GM23338 (cell line): ENCODE measurements around the gene NCBP1. TPM values are rescaled to one million over a fixed set of nuclear protein-coding genes. Genes with fewer than 3 reads are reported as not detected.

ENCODE experiments used
- ATAC-seq: fragments of 200-7000 bp; cut with Tn5 transposase; 3 replicates; pipeline ENCODE4 v1.9.1; 2020
- DNase-seq: peaks from one replicate; pipeline ENCODE4 v3.0.0-alpha.2; 2015; ENCODE audit warnings: low spot score
- H2AFZ ChIP-seq: fragments of 200-600 bp; sonication (generic); 2 replicates; pipeline ENCODE4 v1.8.0; 2016; ENCODE audit warnings: antibody characterized with exemption, mild to moderate bottlenecking, moderate library complexity
- H3F3A ChIP-seq: fragments of 200-600 bp; sonication (generic); replicated peaks from 2 replicates; pipeline ENCODE4 v1.8.0; 2017; ENCODE audit warnings: antibody characterized with exemption, mixed run types, low read depth
- H3K27ac ChIP-seq: fragments of 200-600 bp; sonication (generic); 2 replicates; pipeline ENCODE4 v1.6.1; 2016; ENCODE audit warnings: low read depth
- H3K27me3 ChIP-seq: fragments of 200-600 bp; sonication (generic); 2 replicates; pipeline ENCODE4 v1.8.0; 2016; ENCODE audit warnings: mild to moderate bottlenecking, mixed run types, moderate library complexity; ENCODE audit not compliant: insufficient read depth
- H3K36me3 ChIP-seq: fragments of 200-600 bp; sonication (generic); 2 replicates; pipeline ENCODE4 v1.8.0; 2016; ENCODE audit warnings: mild to moderate bottlenecking; ENCODE audit not compliant: insufficient read depth
- H3K4me1 ChIP-seq: fragments of 200-600 bp; sonication (generic); 2 replicates; pipeline ENCODE4 v1.8.0; 2016; ENCODE audit warnings: mild to moderate bottlenecking, moderate library complexity; ENCODE audit not compliant: insufficient read depth
- H3K4me2 ChIP-seq: fragments of 200-600 bp; sonication (generic); 2 replicates; pipeline ENCODE4 v1.7.1; 2017; ENCODE audit warnings: mixed run types
- H3K4me3 ChIP-seq: fragments of 200-600 bp; sonication (generic); 2 replicates; pipeline ENCODE4 v1.6.1; 2016; ENCODE audit warnings: mixed run types
- H3K79me2 ChIP-seq: fragments of 200-600 bp; sonication (generic); replicated peaks from 2 replicates; pipeline ENCODE4 v1.8.0; 2017; ENCODE audit warnings: mild to moderate bottlenecking; ENCODE audit not compliant: insufficient read depth
- H3K9me2 ChIP-seq: fragments of 200-600 bp; sonication (generic); 2 replicates; pipeline ENCODE4 v1.8.0; 2017; ENCODE audit not compliant: insufficient read depth
- H4K20me1 ChIP-seq: fragments of 200-600 bp; sonication (generic); replicated peaks from 2 replicates; pipeline ENCODE4 v1.8.0; 2017; ENCODE audit warnings: mild to moderate bottlenecking; ENCODE audit not compliant: insufficient read depth
- H3K27ac Mint-ChIP-seq: 2 replicates; pipeline ENCODE4 v1.8.0; 2020; ENCODE audit warnings: inconsistent platforms, mild to moderate bottlenecking, moderate library complexity, mixed read lengths
- H3K27me3 Mint-ChIP-seq: 3 replicates; pipeline ENCODE4 v1.8.0; 2022; ENCODE audit warnings: low read depth, mild to moderate bottlenecking, moderate library complexity, mixed read lengths, inconsistent platforms; ENCODE audit not compliant: insufficient read depth, poor library complexity
- H3K36me3 Mint-ChIP-seq: 3 replicates; pipeline ENCODE4 v1.8.0; 2021; ENCODE audit warnings: low read depth, mild to moderate bottlenecking, inconsistent platforms, moderate library complexity, mixed read lengths
- H3K4me1 Mint-ChIP-seq: 3 replicates; pipeline ENCODE4 v1.8.0; 2020; ENCODE audit warnings: mild to moderate bottlenecking, inconsistent platforms, mixed read lengths
- H3K4me3 Mint-ChIP-seq: 3 replicates; pipeline ENCODE4 v1.8.0; 2021; ENCODE audit warnings: moderate library complexity, mild to moderate bottlenecking, inconsistent platforms, mixed read lengths
- H3K9me3 Mint-ChIP-seq: 3 replicates; pipeline ENCODE4 v1.8.0; 2020; ENCODE audit warnings: moderate library complexity, mild to moderate bottlenecking, inconsistent platforms, mixed read lengths
- CREB1 ChIP-seq: fragments of 250-450 bp; sonication (Bioruptor Pico); IDR thresholded peaks from 2 replicates; pipeline ENCODE4 v1.5.0; 2020; ENCODE audit warnings: low read depth, mild to moderate bottlenecking, moderate library complexity
- CTCF ChIP-seq, 2 experiments: fragments of 200-600 bp in 1 of 2; sonication (generic) in 1 of 2; conservative IDR thresholded peaks; 2 replicates each; pipeline versions ENCODE4 v1.5.1 to v1.6.1; 2016 to 2017; ENCODE audit warnings: antibody characterized with exemption in 2 of 2, low read depth in 2 of 2, mild to moderate bottlenecking in 2 of 2, moderate library complexity in 1 of 2
- EZH2 ChIP-seq: fragments of 200-600 bp; sonication (generic); IDR thresholded peaks from one replicate; pipeline ENCODE4 v1.8.0; 2017; ENCODE audit warnings: antibody characterized with exemption, mild to moderate bottlenecking, low read depth; ENCODE audit not compliant: unreplicated experiment
- EZH2phosphoT487 ChIP-seq: fragments of 200-600 bp; sonication (generic); IDR thresholded peaks from one replicate; pipeline ENCODE4 v1.8.1; 2018; ENCODE audit warnings: antibody characterized with exemption; ENCODE audit not compliant: unreplicated experiment
- JUNB ChIP-seq: IDR thresholded peaks from one replicate; pipeline ENCODE4 v1.6.1; 2016; ENCODE audit warnings: antibody characterized with exemption; ENCODE audit not compliant: unreplicated experiment
- NANOG ChIP-seq: IDR thresholded peaks from 2 replicates; pipeline ENCODE4 v1.6.1; 2016; ENCODE audit warnings: antibody characterized with exemption, borderline replicate concordance
- POLR2AphosphoS5 ChIP-seq: IDR thresholded peaks from 2 replicates; pipeline ENCODE4 v1.6.1; 2016; ENCODE audit warnings: antibody characterized with exemption, low read depth
- REST ChIP-seq: IDR thresholded peaks from one replicate; pipeline ENCODE4 v1.6.1; 2018; ENCODE audit warnings: antibody characterized with exemption; ENCODE audit not compliant: unreplicated experiment
- STAT1 ChIP-seq: IDR thresholded peaks from one replicate; pipeline ENCODE4 v1.6.1; 2016; ENCODE audit warnings: antibody characterized with exemption; ENCODE audit not compliant: unreplicated experiment
- ZNF114 ChIP-seq: fragments of 250-450 bp; sonication (Bioruptor Pico); IDR thresholded peaks from 2 replicates; pipeline ENCODE4 v1.5.0; 2020; ENCODE audit warnings: mild to moderate bottlenecking, moderate library complexity
- ZNF331 ChIP-seq: fragments of 250-450 bp; sonication (Bioruptor Pico); IDR thresholded peaks from 2 replicates; pipeline ENCODE4 v1.5.0; 2020; ENCODE audit warnings: low read depth, mild to moderate bottlenecking, moderate library complexity
- polyA plus RNA-seq: library from polyadenylated mRNA; unstranded; fragments of >200 nt; fragmentation: Nextera tagmentation; extraction: Ambion mirVana; gene quantifications from 2 replicates; pipeline ENCODE4 v1.2.1, GENCODE V29; 2016
- total RNA-seq: library from RNA; depleted of rRNA; stranded (reverse); fragments of >200 nt; shearing (Covaris generic); gene quantifications from 2 replicates; pipeline ENCODE4 v1.2.3, GENCODE V29; 2014
- TF ChIP-seq, protein P1 (sequence below): fragments of 250-450 bp; sonication (Bioruptor Pico); IDR thresholded peaks from 2 replicates; pipeline ENCODE4 v1.5.0; 2020; ENCODE audit warnings: mild to moderate bottlenecking, moderate library complexity
- TF ChIP-seq, protein P2 (sequence below): IDR thresholded peaks from 2 replicates; pipeline ENCODE4 v1.6.1; 2016; ENCODE audit warnings: antibody characterized with exemption

The NCBP1 gene
- total and polyA plus RNA-seq, 2 experiments from 2014 or later = 43.9 to 60.2 TPM

DNA sequence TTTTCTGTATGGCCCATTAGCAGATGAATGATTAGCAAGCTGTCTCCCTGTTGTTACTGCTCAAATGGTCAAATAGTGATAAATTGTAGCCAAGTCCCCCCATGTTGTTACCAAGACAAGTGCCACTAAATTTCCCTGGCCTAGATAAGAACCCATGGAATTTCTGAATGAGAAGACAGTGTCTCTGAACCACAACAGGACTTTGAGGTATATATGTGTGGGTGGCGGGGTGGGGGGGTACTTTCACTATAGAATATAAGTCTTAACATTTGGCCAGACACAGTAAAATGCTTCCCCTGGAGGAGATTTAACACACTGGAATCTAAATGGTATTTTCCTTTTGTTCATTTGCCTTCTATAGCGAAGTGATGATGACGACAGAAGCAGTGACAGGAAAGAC lies 34.9 kb downstream of the NCBP1 start:
- H3K4me3 ChIP-seq = no peak overlapping the region
- no peak for ATAC-seq

More for the DNA sequence above, 34.9 kb downstream of the NCBP1 start:
- no peaks in the 10 kb centered on the region for H3K27me3 ChIP-seq
- no peak overlapping the region for H2AFZ ChIP-seq
- no peaks in the 10 kb centered on the region; the same call in 1 of the 2 replicates for H4K20me1 ChIP-seq
- H3K4me3 Mint-ChIP-seq = no peak overlapping the region
- H3K4me1 ChIP-seq = no peaks in the 10 kb centered on the region
- H3K9me3 Mint-ChIP-seq = no peaks in the 10 kb centered on the region
- H3K4me1 Mint-ChIP-seq = no peaks in the 10 kb centered on the region
- H3K36me3 ChIP-seq = peaks cover 55% of the 10 kb centered on the region
- H3K36me3 Mint-ChIP-seq = peaks cover 80% of the 10 kb centered on the region
- no peak overlapping the region for H3K4me2 ChIP-seq
- H3K79me2 ChIP-seq = no peaks in the 10 kb centered on the region
- no peak for TF ChIP-seq REST
- no peak for TF ChIP-seq ZNF114
- no peak for TF ChIP-seq EZH2phosphoT487
- no peak for TF ChIP-seq JUNB
- TF ChIP-seq, protein P1, sequence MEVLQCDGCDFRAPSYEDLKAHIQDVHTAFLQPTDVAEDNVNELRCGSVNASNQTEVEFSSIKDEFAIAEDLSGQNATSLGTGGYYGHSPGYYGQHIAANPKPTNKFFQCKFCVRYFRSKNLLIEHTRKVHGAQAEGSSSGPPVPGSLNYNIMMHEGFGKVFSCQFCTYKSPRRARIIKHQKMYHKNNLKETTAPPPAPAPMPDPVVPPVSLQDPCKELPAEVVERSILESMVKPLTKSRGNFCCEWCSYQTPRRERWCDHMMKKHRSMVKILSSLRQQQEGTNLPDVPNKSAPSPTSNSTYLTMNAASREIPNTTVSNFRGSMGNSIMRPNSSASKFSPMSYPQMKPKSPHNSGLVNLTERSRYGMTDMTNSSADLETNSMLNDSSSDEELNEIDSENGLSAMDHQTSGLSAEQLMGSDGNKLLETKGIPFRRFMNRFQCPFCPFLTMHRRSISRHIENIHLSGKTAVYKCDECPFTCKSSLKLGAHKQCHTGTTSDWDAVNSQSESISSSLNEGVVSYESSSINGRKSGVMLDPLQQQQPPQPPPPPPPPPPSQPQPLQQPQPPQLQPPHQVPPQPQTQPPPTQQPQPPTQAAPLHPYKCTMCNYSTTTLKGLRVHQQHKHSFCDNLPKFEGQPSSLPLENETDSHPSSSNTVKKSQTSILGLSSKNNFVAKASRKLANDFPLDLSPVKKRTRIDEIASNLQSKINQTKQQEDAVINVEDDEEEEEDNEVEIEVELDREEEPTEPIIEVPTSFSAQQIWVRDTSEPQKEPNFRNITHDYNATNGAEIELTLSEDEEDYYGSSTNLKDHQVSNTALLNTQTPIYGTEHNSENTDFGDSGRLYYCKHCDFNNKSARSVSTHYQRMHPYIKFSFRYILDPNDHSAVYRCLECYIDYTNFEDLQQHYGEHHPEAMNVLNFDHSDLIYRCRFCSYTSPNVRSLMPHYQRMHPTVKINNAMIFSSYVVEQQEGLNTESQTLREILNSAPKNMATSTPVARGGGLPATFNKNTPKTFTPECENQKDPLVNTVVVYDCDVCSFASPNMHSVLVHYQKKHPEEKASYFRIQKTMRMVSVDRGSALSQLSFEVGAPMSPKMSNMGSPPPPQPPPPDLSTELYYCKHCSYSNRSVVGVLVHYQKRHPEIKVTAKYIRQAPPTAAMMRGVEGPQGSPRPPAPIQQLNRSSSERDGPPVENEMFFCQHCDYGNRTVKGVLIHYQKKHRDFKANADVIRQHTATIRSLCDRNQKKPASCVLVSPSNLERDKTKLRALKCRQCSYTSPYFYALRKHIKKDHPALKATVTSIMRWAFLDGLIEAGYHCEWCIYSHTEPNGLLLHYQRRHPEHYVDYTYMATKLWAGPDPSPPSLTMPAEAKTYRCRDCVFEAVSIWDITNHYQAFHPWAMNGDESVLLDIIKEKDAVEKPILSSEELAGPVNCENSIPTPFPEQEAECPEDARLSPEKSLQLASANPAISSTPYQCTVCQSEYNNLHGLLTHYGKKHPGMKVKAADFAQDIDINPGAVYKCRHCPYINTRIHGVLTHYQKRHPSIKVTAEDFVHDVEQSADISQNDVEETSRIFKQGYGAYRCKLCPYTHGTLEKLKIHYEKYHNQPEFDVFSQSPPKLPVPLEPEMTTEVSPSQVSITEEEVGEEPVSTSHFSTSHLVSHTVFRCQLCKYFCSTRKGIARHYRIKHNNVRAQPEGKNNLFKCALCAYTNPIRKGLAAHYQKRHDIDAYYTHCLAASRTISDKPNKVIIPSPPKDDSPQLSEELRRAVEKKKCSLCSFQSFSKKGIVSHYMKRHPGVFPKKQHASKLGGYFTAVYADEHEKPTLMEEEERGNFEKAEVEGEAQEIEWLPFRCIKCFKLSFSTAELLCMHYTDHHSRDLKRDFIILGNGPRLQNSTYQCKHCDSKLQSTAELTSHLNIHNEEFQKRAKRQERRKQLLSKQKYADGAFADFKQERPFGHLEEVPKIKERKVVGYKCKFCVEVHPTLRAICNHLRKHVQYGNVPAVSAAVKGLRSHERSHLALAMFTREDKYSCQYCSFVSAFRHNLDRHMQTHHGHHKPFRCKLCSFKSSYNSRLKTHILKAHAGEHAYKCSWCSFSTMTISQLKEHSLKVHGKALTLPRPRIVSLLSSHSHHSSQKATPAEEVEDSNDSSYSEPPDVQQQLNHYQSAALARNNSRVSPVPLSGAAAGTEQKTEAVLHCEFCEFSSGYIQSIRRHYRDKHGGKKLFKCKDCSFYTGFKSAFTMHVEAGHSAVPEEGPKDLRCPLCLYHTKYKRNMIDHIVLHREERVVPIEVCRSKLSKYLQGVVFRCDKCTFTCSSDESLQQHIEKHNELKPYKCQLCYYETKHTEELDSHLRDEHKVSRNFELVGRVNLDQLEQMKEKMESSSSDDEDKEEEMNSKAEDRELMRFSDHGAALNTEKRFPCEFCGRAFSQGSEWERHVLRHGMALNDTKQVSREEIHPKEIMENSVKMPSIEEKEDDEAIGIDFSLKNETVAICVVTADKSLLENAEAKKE = no peak
- TF ChIP-seq STAT1 = no peak
- TF ChIP-seq NANOG = no peak
- TF ChIP-seq POLR2AphosphoS5 = no peak
- TF ChIP-seq, protein P2, sequence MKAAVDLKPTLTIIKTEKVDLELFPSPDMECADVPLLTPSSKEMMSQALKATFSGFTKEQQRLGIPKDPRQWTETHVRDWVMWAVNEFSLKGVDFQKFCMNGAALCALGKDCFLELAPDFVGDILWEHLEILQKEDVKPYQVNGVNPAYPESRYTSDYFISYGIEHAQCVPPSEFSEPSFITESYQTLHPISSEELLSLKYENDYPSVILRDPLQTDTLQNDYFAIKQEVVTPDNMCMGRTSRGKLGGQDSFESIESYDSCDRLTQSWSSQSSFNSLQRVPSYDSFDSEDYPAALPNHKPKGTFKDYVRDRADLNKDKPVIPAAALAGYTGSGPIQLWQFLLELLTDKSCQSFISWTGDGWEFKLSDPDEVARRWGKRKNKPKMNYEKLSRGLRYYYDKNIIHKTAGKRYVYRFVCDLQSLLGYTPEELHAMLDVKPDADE = no peak
- no peak for TF ChIP-seq EZH2
- no peak for TF ChIP-seq CTCF (conservative IDR thresholded peaks at IDR 0.05; ENCODE audit: low read depth in 2 of 2)
- TF ChIP-seq CREB1 (CRISPR knock-in tag) = no peak
- TF ChIP-seq ZNF331 (CRISPR knock-in tag) = no peak
- H3K27ac ChIP-seq = no peak overlapping the region
- no peak for DNase-seq
- H3K27me3 Mint-ChIP-seq = no peaks in the 10 kb centered on the region
- no peaks in the 10 kb centered on the region for H3K9me2 ChIP-seq
- H3K27ac Mint-ChIP-seq = no peak overlapping the region
- H3F3A ChIP-seq = no peaks in the 10 kb centered on the region
